ENCODE measurements around the gene TLR10. TPM values are rescaled to one million over a fixed set of nuclear protein-coding genes. Genes with fewer than 3 reads are reported as not detected.

TLR10 gene
- total and polyA plus RNA-seq, 11 donors = 0.18 to 0.24 TPM; not detected in 9

DNA sequence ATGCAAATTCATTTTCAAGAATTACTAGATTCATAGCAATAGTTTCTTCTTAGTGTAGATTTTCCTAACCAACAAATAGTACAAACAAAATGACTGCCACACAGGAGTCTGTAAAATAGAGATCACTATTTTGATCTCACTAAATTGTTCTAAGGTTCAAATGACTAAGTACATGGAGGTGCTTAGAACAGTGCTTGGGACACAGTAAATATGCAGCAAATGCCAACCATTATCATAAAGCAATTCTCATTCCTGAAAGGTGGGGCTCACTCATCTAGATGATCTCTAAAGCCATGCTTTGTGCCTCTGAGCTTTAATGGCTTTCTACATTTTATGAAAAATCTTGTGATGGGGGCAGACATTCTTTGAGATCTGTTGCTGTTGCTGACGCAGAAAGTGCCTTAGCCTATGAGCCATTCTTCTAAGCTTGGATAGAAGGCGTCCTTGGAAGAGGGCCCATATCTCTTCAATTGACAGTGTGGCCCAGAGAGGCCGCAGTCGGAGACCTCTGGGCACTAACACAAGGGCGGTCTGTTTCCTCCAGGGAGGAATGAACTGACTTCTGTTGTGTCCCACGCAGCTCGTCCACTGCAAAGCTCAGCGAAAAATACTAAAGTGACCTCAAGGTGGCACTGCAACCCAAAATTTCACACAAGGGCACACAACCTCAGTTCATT lies 23.5 kb downstream of the TLR10 start:
- Histone ChIP-seq H3K36me3 (no peaks in the 10 kb centered on the region), H3K9me3 (no peaks in the 10 kb centered on the region), H3K4me3 (no peak overlapping the region), H3K27me3 (no peaks in the 10 kb centered on the region), H3K4me1 (peaks cover 0 to 44% (median 0%) of the 10 kb centered on the region in 12 donors), H3K27ac (peak overlapping the region in 1 of 12 donors; percentile 25)
- 8 to 12% (median 9%) methylated on average over 8 of the region's 8 CpGs for WGBS, 4 donors
- ATAC-seq = peak; percentile 63 to 91 (median 84)
- TF ChIP-seq, protein P1, sequence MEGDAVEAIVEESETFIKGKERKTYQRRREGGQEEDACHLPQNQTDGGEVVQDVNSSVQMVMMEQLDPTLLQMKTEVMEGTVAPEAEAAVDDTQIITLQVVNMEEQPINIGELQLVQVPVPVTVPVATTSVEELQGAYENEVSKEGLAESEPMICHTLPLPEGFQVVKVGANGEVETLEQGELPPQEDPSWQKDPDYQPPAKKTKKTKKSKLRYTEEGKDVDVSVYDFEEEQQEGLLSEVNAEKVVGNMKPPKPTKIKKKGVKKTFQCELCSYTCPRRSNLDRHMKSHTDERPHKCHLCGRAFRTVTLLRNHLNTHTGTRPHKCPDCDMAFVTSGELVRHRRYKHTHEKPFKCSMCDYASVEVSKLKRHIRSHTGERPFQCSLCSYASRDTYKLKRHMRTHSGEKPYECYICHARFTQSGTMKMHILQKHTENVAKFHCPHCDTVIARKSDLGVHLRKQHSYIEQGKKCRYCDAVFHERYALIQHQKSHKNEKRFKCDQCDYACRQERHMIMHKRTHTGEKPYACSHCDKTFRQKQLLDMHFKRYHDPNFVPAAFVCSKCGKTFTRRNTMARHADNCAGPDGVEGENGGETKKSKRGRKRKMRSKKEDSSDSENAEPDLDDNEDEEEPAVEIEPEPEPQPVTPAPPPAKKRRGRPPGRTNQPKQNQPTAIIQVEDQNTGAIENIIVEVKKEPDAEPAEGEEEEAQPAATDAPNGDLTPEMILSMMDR (IDR thresholded peaks at IDR 0.05) = peak; percentile 60 to 81 (median 71)
- TF ChIP-seq POLR2A (IDR thresholded peaks at IDR 0.05) = no peak
- peak in 4 of 5 donors; percentile 61 to 69 (median 64) for DNase-seq
- intact Hi-C loops (cut with DNase I) = loop anchor here in 9 of 10 donors (1.0 to 10.0 kb wide), 6 partner anchors 24 to 378 kb away; partner anchors contain the start of genes TLR6 (in 4 of the 9), TLR10 (in 2 of the 9) and FAM114A1 (in 1 of the 9)

DNA sequence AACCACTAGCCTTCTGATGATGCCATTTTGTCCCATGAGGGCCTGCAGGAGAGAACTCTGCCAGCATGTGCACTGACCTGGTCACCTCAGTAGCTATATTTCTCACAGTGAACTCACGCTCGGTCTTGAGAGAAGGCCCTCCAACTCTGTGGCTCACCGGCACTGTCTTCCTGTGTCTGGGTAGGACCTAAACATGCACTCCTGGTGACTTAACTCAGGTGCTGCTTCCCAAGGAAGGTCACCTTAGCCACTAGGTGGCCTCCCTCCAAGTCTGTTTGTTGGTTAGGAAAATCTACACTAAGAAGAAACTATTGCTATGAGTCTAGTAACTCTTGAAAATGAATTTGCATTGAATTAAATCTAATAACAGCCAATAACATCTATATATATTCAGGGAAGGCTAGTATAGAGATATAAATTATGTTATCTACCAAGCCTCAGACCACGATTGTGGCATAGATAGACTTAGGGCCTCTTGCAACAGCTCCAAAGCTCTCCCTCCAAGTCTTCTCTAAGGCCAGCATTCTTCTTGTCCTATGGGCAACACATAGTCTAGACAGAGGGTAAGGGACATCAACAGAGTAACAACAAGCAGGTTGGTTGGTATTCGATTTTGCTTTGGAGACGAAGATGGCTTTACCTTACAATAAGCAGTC lies 24.7 kb downstream of the TLR10 start:
- no peaks in the 10 kb centered on the region for H3K27me3 ChIP-seq
- H3K4me1 ChIP-seq = peaks cover 0 to 49% (median 3%) of the 10 kb centered on the region in 12 donors
- no peak for TF ChIP-seq POLR2A (IDR thresholded peaks at IDR 0.05)
- TF ChIP-seq, protein P1 (IDR thresholded peaks at IDR 0.05) = peak in 1 of 12 donors; percentile 8
- 87 to 91% (median 89%) methylated on average over 6 of the region's 6 CpGs for WGBS, 4 donors
- DNase-seq (no peak), ATAC-seq (no peak)
- peak overlapping the region in 1 of 12 donors; percentile 51 for H3K27ac ChIP-seq
- no peak overlapping the region for H3K4me3 ChIP-seq
- intact Hi-C loops (cut with DNase I) = loop anchor here in 8 of 10 donors (2.0 to 10.0 kb wide), 5 partner anchors 25 to 379 kb away; partner anchors contain the start of genes TLR6 (in 3 of the 8), TLR10 (in 2 of the 8) and FAM114A1 (in 1 of the 8)
- H3K9me3 ChIP-seq = no peaks in the 10 kb centered on the region
- no peaks in the 10 kb centered on the region for H3K36me3 ChIP-seq

DNA sequence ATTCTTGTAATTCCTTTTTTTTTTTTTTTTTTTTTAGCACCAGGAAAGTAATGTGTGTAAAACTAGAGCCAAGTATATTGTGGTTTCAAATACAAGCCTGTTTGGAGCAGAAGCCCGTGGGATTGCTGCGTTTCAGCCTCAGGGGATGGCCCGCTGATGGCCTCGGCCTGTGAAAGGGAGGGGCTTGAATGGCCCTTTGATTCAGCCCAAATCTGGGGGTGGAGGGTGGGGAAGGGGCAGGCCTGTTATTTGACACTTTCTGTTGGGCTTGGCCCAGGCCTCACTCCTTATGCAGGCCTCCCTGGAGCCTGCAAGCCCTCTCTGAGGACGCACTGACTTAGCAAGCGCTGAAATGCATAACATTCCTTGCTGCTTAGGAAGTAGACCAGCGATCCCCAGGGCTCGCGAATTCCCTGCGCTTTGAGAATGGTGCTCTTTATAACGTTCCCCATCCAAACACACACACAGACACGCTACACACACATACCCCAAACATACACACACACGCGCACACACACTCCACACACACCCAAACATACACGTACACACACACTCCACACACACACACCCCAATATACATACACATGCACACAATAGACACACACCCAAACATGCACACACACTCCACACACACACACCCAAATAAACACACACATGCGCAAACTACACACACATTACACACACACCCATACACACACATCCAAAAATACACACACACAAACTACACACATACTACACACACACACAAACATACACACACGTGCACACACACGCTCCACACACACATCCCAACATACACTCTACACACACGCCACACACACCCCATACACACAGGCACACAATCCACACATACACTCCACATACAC lies 29.6 kb downstream of the TLR10 start:
- Histone ChIP-seq H3K9me3 (peaks cover 0 to under 1% (median 0%) of the 10 kb centered on the region in 12 donors), H3K4me1 (peaks cover 0 to 39% (median 4%) of the 10 kb centered on the region in 12 donors), H3K36me3 (no peaks in the 10 kb centered on the region), H3K27ac (peak overlapping the region in 9 of 12 donors; percentile 18 to 75 (median 57)), H3K27me3 (no peaks in the 10 kb centered on the region), H3K4me3 (peak overlapping the region in 4 of 12 donors; percentile 8 to 27 (median 23))
- DNase-seq (peak; percentile 85 to 92 (median 86)), ATAC-seq (peak; percentile 95 to 98 (median 96))
- 39 to 41% (median 40%) methylated on average over 18 to 19 of the region's 19 CpGs for WGBS, 4 donors
- intact Hi-C loops (cut with DNase I) = loop anchor here in 2 of 10 donors (5.0 to 10.0 kb wide), 2 partner anchors 112 to 384 kb away; partner anchors contain the start of gene FAM114A1 (in 1 of the 2)
- peak in 1 of 2 donors; percentile 15 for TF ChIP-seq POLR2A (IDR thresholded peaks at IDR 0.05)
- TF ChIP-seq, protein P1 (IDR thresholded peaks at IDR 0.05) = no peak

Measured in heart left ventricle (tissue), 16 donors.